Stimulated activated CD4-positive, alpha-beta T cell treated with anti-CD3 and anti-CD28 coated beads, Interleukin-12 subunit alpha, Interleukin-12 subunit beta, amount 100 ng/mL, for 48 hours (primary cell): ENCODE measurements around the gene CNOT3.

ENCODE experiments used
- DNase-seq, 3 donors: peaks; one replicate each; pipeline ENCODE4 v3.0.0-alpha.2; 2020; ENCODE audit warnings: low read depth in 2 of 3, low spot score in 1 of 3

Gene CNOT3

DNA sequence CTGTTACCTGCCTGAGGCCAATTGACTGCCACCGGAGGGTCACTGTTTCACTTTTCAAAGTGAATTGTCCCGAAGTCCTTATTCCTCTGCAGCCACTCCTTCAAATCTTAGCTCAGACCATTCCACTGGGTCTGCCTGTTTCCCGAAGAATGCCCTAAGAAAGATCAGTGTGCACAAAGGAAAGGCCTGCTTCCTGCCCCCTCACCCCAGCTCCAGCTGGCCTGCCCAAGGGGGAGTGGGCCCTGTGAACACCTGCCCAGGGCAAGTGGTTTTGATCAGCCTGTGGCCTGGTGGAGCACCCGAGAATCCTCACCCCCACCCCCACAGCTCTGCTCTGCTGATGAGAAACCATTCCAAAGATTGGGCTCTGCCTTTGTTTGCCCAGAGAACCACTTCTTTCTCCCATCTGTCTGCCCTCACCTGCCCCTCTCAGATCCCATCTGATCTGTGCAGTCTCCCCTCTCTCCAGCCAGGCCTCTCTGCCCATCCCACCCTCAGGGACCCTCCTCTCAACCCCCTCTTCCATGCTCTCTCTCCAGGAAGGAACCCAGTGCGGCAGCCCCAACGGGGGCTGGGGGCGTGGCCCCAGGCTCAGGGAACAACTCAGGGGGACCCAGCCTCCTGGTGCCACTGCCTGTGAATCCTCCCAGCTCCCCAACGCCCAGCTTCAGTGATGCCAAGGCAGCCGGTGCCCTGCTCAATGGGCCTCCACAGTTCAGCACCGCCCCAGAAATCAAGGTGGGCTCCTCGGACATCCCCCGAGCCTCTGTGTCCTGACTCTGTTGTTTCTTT is 11.7 kb downstream of the CNOT3 start:
- no peak for DNase-seq

- no peak for DNase-seq
Observed at GRCh38 chr19:54151362-54152035, 13.9 kb downstream of the CNOT3 start.

DNA sequence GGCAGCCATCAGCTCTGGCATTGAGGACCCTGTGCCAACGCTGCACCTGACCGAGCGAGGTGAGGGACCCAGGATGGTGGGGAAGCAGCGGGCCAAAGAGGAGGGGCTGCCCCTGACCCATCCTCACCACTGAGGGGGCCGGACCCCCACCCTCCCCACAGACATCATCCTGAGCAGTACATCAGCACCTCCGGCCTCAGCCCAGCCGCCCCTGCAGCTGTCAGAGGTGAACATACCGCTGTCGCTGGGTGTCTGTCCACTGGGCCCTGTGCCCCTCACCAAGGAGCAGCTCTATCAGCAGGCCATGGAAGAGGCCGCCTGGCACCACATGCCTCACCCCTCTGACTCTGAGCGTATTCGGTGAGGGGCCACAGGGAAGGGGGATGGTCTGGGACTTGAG is 14.7 kb downstream of the CNOT3 start:
- no peak for DNase-seq

GRCh38 chr19:54152878-54153524 is 15.4 kb downstream of the CNOT3 start:
- DNase-seq: no peak

GRCh38 chr19:54153731-54154326 is 16.3 kb downstream of the CNOT3 start:
- DNase-seq: no peak

- DNase-seq: no peak
Observed at GRCh38 chr19:54154603-54155345, 17.2 kb downstream of the CNOT3 start.

- no peak for DNase-seq
Observed at GRCh38 chr19:54155694-54156093, 18.1 kb downstream of the CNOT3 start.

GRCh38 chr19:54156490-54156889 is 18.9 kb downstream of the CNOT3 start:
- DNase-seq: no peak

DNA sequence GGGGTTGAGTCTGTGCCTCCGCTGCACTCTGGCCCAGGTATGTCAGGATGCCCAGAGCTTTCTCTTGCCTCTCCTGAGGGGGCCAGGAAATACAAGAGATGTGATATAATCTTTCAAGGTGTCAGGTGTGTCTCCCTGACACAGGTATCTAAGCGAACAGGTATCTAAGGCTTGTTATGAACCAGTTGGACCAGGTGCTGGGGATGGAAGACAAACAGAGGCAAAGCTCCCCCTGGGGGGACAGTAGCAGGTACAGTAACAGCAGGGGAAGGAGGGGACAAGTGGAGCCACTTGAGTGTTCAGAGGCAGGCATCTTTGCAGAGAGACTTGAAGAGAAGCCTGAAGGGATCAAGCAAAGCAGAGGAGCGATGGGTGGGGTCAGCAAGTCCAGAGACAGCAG is 19.4 kb downstream of the CNOT3 start:
- DNase-seq: no peak

DNA sequence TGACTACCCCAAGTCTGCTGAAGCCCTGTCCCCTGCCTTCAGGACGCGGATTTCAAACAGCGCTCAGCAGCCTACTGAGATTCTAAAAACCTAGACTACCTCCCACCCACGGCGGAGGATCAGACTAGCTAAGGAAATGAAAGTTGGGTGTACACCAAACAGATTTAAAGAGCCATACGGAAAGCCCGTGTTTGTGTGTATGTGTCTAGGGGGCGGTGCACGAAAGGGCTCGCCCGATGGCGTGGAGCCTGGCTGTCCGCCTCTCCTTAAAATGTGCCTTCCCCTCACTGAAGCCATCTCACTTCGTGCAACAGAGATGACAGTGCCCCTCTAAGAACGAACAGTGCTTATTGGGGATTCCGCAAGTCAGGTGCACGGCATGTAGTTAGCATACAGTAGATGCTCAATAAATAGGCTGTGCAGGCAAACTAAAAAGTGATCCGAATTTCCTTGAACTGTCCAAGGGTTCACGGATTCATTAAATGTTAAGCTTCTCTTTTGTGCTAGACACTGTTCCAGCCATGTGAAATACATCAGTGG is 21.3 kb downstream of the CNOT3 start:
- no peak for DNase-seq

DNA sequence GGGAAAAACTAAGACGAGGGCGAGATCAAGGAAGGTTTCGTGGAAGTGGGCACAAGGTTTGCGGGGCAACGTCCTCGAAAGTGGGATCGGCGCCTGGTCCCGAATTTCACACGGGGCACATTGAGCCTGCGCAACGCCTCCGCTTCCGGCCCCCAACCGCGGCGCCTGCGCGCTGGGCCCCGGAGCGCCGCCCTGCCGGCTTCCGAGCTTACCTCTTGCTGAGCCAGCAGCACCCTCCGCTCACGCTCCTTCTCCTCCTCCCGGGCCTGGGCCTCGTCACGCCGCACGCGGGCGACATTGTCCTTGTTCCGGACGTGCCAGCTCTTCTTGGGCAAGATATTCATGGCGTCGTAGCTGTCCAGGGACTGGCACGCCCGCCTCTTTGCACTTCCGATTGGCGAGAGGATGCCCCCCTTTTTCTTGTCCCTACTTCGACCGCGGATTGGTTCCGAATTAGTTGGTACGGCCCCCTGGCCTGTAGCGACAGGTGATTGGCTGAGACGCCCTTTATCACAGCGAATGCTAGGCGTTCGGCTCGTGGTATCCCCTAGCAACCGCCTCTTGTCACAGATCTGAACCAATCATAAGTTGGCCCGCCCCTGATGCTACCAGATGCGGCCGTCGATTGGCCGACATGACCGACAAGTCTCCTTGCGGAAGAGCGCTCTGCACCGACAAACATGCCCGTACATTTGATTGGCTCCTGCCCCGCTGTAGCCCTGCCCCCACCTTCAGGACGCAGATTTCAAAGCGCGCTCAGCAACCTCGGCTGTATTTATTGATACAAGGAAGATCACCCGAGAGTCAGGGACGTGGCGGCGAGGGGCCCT is 22.0 kb downstream of the CNOT3 start, which contains the start of gene LENG1:
TSS of gene LENG1 (minus strand) at position 370 of the 830 bp plus-strand sequence. CDS start at position 344, 26 bp downstream.
- peak; percentile 95 to 99 (median 97) for DNase-seq

- no peak for DNase-seq
Observed at GRCh38 chr19:54160182-54160811, 22.7 kb downstream of the CNOT3 start.

- no peak for DNase-seq
Observed at GRCh38 chr19:54160854-54161253, 23.3 kb downstream of the CNOT3 start.

- DNase-seq: peak; percentile 66 to 78 (median 76)
Observed at GRCh38 chr19:54162241-54162805, 24.8 kb downstream of the CNOT3 start.

- DNase-seq: no peak
Observed at GRCh38 chr19:54162884-54163283, 25.3 kb downstream of the CNOT3 start.

DNA sequence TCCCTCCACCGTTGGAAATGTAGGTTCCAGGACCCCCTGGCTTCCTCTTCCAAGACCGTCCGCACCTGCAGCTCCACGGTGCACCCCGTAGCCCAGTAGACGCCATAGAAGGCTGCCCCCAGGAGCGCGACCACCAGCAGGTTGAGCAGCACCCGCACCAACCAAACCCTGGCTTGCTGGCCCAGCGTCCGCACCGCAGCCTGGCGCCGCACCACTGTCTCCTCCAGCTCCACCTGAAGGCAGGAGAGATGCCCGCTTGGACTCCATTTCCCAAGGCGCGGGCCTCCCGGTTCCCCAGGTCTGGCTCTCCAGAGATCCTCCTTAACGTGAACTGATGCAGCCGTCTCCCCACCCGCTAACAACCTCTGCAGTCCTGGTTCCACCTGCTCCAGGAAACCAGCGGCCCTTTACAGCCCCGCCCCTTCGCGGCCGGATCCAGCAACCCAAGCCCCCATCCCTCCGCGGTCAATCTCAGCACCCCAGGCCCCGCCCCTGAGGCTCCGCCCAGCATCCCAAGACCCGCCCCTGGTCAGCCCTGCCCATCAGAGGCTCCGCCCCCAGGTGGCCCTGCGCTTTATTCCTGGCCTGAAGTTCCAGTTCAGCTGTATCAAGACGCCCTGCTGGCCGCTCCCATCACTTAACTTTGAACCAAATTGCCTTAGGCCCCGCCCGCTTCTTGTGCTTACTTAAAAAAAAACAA is 27.0 kb downstream of the CNOT3 start:
- DNase-seq: peak; percentile 45 to 70 (median 56)

GRCh38 chr19:54165222-54165621 is 27.7 kb downstream of the CNOT3 start:
- DNase-seq: no peak

DNA sequence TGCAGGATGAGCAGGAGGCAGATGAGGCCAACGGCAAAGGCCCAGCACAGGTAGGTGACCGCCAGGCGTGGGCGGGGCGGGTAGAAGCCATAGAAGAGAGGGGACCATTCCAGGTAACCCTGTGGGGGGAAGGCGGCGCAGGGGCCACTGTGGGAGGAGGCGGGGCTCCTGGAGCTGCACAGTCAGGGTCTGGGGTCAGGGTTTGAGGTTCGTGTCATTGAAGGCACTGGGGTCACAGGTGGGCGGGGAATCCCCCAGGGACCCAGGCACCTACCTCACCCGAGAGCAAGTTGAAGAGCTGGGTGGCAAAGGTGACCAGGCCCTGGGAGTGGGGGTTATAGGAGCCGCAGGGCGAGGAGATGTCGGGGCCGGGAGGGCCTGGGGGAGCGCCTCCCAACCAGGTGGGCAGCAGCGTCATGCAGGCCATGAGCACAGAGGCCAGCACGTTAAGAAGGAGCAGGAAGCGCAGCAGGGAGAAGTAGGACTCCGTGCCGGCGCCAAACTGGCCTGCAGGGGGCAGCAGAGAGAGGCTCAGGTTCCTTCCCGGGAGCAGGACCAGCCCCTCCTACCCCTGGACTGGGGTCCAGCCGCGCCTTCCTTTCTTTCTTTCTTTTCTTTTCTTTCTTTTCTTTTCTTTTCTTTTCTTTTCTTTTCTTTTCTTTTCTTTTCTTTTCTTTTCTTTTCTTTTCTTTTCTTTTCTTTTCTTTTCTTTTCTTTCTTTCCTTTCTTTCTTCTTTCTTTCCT is 30.8 kb downstream of the CNOT3 start:
- DNase-seq: peak; percentile 85 to 96 (median 92)
